HG03159 (cell line): ENCODE data around the gene SIPA1L3.
"Not testable (repeated sequence)": the region's sequence is repeated elsewhere in the genome, so short reads cannot be mapped to it uniquely, and the experiment has no call there.

Experiments used
- ATAC-seq: cut with Tn5 transposase; IDR thresholded peaks from one replicate; pipeline ENCODE4 v1.9.1; 2021; ENCODE audit warnings: mild to moderate bottlenecking, moderate library complexity; ENCODE audit not compliant: unreplicated experiment

SIPA1L3 gene

DNA sequence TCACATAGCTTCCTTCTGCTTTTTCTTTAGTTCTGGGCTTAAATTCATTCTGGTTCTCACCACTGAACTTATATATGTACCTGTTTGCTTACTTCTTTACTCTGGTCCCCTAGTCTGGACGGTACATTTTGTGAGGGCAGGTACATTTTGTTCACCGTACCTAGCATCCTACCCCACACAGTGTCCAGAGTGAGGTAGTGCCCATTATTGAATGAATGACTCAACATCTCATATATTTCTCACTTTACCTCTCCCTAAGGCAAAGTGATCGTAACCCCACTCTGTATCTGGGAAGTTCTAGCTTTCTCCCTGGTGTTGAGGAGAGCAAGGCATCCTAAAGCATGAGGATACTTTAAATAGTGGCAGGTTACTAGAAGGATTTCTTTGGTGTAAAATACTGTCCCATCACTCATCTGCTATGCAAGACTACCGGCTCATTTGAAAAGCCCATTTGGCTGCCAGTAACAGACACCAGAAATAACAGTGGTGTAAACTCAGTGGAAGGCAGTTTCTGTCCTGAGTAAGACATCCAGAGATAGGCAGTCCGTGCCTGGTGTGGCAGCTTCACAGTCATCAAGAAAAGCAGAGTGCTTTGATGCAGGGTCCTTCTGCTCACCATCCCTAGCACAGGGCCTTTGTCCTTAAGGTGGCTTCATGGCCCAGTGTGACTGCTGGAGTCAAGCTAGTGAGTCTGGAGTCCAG, 111.8 kb downstream of the SIPA1L3 start:
- no peak for ATAC-seq

- no peak for ATAC-seq
Measured at GRCh38 chr19:38019396-38019724, 112.4 kb downstream of the SIPA1L3 start.

GRCh38 chr19:38020311-38020710, 113.3 kb downstream of the SIPA1L3 start:
- ATAC-seq = no peak

GRCh38 chr19:38021352-38021751, 114.3 kb downstream of the SIPA1L3 start:
- no peak for ATAC-seq

- ATAC-seq = no peak
Measured at GRCh38 chr19:38022791-38023670, 116.0 kb downstream of the SIPA1L3 start.

DNA sequence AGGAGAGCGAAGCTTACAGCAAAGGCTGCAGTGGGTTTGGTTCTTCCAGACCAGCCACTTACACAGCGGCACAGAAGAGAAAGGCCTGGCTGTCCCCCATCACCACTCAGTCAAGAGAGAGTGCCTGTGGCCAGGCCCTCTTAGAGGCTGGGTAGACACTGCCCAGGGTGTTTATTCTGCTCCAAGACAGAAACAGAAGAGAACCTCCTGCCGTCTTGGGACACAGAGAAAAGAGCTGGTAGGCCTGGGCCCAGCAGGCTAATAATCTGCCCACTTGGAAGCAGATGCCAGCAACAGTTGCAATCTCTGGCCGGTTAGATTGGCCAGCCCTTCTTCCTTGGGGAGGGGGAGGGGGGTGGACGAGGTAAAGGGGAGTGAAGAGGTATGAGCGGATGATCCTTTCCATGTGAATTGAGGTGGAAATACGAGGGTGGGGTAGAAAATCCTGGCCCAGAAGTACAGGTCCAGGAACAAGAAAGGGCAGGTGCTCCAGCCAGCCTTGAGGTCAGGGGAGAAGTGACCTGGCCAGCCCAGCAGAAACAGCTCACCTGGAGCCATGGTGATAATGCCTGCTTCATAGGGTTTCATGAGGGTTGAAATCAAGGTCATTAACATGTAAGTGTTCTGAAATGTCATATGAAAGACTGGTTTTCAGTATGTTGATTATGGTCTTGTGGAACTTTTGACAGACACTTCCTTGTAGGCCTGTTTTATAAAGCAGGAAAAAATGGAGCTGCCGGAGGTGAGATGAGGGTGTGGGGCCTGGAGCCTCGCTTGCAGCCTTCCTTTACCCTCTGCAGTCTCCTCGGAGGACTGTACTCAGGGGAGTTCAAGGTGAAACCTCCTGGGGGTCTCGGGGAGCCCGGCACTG, 116.9 kb downstream of the SIPA1L3 start:
- ATAC-seq = no peak

DNA sequence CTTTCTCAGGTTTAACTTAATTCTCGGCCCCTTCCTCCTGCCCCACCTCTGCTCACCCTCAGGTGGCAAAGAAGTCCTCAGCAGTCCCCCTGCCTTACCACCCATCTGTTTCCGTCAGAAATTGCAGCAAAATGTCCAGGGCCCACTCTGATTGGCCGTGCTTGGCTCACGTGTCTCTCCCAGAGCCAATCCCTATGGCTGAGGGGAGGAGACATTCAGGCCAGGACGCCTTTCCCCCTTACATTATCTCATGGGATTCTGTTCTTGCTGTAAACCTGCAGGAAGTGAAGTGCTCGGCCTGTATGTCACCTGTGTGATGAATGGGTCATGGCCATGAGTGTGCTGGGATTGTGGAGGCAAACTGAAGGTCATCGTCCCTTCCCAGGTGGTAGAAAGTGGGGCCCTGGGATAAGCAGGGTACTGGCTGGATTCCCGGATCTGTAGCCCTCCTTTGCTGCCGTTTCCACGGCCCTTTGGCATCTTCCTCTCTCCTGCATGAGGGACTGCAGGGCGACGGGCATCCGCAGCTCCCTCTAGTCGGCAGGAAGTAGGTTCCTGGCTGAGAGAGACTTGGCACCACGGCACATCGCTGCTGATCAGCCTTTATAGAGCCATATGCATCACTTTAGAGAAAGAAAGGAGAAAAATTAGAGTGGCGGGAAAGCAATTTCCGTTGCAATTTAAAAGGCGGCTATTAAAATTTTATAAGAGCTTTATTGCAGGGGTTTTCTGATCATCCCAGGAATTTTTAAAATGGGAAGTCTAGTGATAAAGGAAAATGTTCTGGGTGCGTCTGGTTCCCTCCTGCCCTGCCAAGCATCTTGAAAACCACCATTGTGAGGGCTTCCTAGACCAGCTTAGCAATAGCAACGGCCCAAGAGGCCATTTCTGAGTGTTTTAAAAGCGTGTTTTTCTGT, 118.2 kb downstream of the SIPA1L3 start:
- no peak for ATAC-seq

GRCh38 chr19:38025909-38026307, 118.9 kb downstream of the SIPA1L3 start:
- ATAC-seq = no peak

DNA sequence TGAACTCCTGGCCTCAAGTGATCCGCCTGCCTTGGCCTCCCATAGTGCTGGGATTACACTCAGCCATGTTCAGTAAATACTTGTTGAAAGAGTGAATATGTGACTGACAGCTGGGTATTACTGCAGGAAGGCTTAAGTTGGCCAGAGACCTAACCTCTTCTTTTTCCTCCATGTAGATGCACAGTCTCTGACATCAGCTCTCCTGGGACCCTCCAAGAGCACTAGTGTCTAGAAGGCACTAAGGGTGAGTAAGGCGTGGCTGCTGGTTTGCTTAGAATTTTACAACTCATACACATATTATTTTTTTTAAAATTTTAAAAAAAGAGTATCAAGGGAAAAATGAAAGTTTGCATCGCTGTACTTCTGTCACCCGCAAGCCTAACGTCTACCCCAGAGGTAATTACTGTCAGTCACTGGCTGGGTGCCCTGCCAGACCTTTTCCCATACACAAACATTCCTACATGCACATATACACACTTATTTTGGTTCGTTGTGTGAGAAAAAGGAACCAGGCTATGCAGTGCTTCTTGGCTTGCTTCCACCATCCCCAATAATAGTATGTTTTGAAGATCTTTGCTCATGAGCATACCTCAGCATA, 122.0 kb downstream of the SIPA1L3 start:
- no peak for ATAC-seq

GRCh38 chr19:38030001-38030400, 123.0 kb downstream of the SIPA1L3 start:
- ATAC-seq = not testable (repeated sequence)

DNA sequence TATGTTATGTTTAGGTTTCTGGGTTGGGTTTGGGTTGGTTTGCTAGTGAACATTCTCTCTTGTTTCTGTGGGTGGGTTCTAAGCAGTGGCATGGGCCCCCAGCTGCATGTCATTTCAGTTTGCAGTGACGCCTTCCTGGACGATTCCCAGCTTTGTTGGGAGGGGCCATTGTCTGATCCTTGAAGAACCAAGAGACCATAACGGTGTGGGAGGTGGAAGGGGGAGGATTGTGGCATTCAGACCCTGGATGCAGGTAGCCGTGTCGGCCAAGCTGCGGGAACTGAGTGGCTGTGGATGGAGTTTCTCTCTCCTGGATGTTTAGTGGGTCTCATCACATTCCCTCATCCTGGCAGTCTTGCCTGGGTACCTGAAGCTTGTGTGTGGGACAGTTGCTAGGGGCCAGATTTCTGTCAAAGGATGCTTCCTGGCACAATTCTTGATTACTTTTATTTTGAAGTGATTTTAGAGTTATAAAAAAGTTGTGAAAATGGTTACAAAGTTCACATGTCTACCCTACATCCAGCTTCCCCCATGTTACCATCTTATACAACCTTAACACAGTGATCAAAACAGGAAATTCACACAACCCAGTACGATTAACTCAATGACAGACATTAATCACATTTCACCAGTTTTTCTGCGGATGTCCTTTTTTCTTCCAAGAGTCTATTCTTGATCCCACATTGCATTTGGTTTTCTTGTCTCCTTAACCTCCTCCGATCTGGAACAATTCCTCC, 123.8 kb downstream of the SIPA1L3 start:
- ATAC-seq = no peak

DNA sequence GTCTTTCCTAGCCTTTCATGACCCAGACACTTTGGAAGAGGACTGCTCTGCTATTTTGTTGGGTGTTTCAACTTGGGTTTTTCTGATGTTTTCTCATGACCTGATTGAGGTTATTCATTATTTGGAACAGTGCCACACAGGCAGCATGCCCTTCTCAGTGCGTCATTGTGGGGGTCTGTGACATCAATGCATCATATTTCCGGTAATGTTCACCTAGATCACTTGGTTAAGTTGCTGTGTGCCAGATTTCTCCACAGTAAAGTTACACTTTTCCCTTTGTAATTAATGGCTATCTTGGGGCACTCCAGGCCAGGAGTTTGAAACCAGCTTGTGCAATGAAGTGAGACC, 124.4 kb downstream of the SIPA1L3 start:
- ATAC-seq = no peak

DNA sequence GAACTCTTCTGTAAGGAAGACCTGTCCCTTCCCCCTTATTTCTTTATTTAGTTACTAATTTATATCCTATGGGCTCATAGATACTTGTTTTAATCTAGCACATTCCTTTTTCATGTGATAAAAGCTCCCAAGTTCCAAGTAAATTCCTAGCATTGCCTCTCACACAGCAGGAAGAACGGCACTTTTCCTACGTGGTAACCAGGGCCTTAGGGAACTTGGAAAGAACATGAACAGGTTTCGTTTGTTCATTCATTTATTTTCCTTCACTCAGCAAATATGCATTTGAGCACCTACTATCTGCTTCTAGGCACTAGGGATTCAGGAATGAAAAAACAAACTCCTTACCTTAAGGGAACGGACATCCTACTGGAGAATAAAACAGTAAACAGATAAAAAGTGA, 125.1 kb downstream of the SIPA1L3 start:
- no peak for ATAC-seq

GRCh38 chr19:38032951-38033350, 125.9 kb downstream of the SIPA1L3 start:
- no peak for ATAC-seq

DNA sequence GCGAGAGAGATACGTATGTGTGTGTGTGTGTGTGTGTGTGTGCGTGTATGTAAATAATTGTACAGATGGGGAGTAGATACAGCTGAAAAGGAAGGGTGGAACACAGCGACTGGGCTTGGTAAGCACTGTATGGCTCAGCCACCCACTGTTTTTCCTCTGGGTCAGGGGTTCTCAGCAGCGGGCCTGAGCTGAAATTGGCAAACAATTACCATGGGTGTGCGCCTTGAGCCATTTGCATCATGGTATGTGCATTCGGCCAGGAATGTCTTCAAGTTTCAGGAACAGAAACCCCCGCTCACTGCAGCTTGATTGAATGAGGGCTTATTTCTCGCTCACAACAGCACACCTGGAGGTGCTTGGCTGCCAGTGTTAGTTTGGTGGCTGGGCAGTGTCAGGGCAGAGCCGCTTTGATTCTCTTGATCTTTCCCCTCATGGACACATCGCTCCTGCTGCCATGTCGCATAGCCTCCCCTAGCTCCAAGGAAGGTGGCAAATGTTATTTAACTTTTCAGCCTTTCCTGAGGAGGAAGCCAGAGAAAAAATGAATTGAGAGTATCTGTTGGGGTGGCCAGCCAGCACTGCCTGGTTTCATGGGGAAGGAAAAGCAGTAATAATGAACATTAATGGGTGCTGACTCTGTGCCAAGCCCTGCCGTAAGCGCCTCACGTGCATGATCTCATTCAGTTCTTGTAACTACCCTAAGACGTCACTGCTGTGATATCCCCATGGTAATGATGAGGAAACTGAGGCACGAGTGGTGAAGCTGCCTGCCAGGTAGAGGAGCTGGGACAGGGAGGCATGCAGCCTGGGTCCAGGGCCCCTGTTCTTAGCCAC, 126.9 kb downstream of the SIPA1L3 start:
- ATAC-seq = peak; percentile 67

DNA sequence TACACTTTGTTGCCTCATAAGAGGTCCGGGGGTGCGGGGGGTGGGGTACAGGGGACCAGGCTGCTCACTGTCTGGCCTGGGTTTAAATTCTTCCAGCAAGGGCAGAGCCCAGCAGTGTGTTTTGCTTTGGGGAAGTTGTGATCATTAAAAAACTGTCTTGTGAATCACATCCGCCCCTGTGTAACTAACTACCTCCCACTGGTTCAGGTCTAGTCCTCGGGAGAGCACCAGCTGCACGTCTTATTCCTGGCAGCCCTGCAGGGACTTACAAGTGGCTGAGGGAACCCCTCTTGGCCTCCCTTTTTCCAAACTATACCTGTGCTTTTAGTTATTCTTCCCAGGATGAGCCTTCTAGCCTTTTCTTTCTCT, 127.5 kb downstream of the SIPA1L3 start:
- no peak for ATAC-seq

- ATAC-seq = no peak
Measured at GRCh38 chr19:38035515-38036495, 128.8 kb downstream of the SIPA1L3 start.
